SK-N-SH (cell line): ENCODE results near the gene TNFRSF21. TPM values are rescaled to one million over a fixed set of nuclear protein-coding genes. Genes with fewer than 3 reads are reported as not detected.

ENCODE experiments used
- CTCF ChIA-PET: fragments of 300-600, 350-600 bp; formaldehyde crosslinking; extraction: SDS; loops from one replicate; lab custom pipeline; 2021; lab: Yijun Ruan, JAX
- POLR2A ChIA-PET: fragments of 350-600 bp; sonication (Branson Sonifier 250); formaldehyde crosslinking; extraction: SDS; loops from one replicate; lab custom pipeline; 2020; ENCODE audit warnings: antibody characterized with exemption, inconsistent platforms; lab: Yijun Ruan, JAX
- DNase-seq: peaks from one replicate; pipeline ENCODE4 v3.0.0; 2012
- H2AFZ ChIP-seq: fragments of 200-600 bp; sonication (generic); 2 replicates; pipeline ENCODE4 v1.8.1; 2016; ENCODE audit warnings: antibody characterized with exemption, mild to moderate bottlenecking, low read depth
- H3F3A ChIP-seq: fragments of 200-600 bp; sonication (generic); replicated peaks from 2 replicates; pipeline ENCODE3; 2016; ENCODE audit warnings: antibody characterized with exemption, mild to moderate bottlenecking; ENCODE audit not compliant: insufficient read depth
- H3K27ac ChIP-seq, 2 experiments: fragments of 200-500 bp in 1 of 2; fragments of 200-600 bp in 1 of 2; sonication (Bioruptor generic) in 1 of 2; sonication (generic), shearing (Covaris generic) in 1 of 2; 2 replicates each; pipeline versions ENCODE4 v1.5.1 to v1.6.1; 2014 to 2016; ENCODE audit warnings: low read depth in 2 of 2, inconsistent platforms in 1 of 2, low read length in 1 of 2, mild to moderate bottlenecking in 1 of 2, mixed read lengths in 1 of 2
- H3K27me3 ChIP-seq: fragments of 200-600 bp; sonication (generic), shearing (Covaris generic); 2 replicates; pipeline ENCODE4 v1.6.1; 2016; ENCODE audit warnings: mixed run types; ENCODE audit not compliant: insufficient read depth
- H3K36me3 ChIP-seq, 2 experiments: fragments of 200-500 bp in 1 of 2; fragments of 200-600 bp in 1 of 2; sonication (Bioruptor generic) in 1 of 2; sonication (generic) in 1 of 2; replicated peaks in 1 of 2; 2 replicates each; pipeline versions ENCODE3 to v1.5.1; 2014 to 2016; ENCODE audit warnings: low read length in 1 of 2, mild to moderate bottlenecking in 1 of 2; ENCODE audit not compliant: insufficient read depth in 2 of 2, control insufficient read depth in 1 of 2
- H3K4me1 ChIP-seq, 2 experiments: fragments of 200-500 bp in 1 of 2; fragments of 200-600 bp in 1 of 2; sonication (Bioruptor generic) in 1 of 2; sonication (generic), shearing (Covaris generic) in 1 of 2; 2 replicates each; pipeline versions ENCODE4 v1.5.1 to v1.6.1; 2014 to 2016; ENCODE audit warnings: low read depth in 1 of 2, low read length in 1 of 2, mixed run types in 1 of 2; ENCODE audit not compliant: insufficient read depth in 2 of 2, control insufficient read depth in 1 of 2
- H3K4me2 ChIP-seq: fragments of 200-600 bp; sonication (generic), shearing (Covaris generic); 2 replicates; pipeline ENCODE4 v1.6.1; 2017; ENCODE audit warnings: mixed run types
- H3K4me3 ChIP-seq, 2 experiments: fragments of 200-500 bp in 1 of 2; fragments of 200-600 bp in 1 of 2; sonication (Bioruptor generic) in 1 of 2; sonication (generic), shearing (Covaris generic) in 1 of 2; 2 replicates each; pipeline versions ENCODE4 v1.5.1 to v1.8.1; 2014 to 2016; ENCODE audit warnings: low read depth in 2 of 2, inconsistent platforms in 1 of 2, low read length in 1 of 2, mild to moderate bottlenecking in 1 of 2, mixed read lengths in 1 of 2, moderate library complexity in 1 of 2
- H3K79me2 ChIP-seq: fragments of 200-600 bp; sonication (generic); 2 replicates; pipeline ENCODE4 v1.8.1; 2017; ENCODE audit warnings: mild to moderate bottlenecking; ENCODE audit not compliant: insufficient read depth
- H3K9ac ChIP-seq: fragments of 200-600 bp; sonication (generic); 2 replicates; pipeline ENCODE4 v1.6.1; 2017; ENCODE audit warnings: mixed run types
- H3K9me2 ChIP-seq: fragments of 200-600 bp; sonication (generic); 2 replicates; pipeline ENCODE4 v1.6.1; 2017; ENCODE audit warnings: mixed run types
- H3K9me3 ChIP-seq: fragments of 200-600 bp; sonication (generic); 2 replicates; pipeline ENCODE4 v1.6.1; 2017; ENCODE audit warnings: mixed run types, mild to moderate bottlenecking, moderate library complexity
- H4K20me1 ChIP-seq: fragments of 200-600 bp; sonication (generic); 2 replicates; pipeline ENCODE4 v1.6.1; 2017; ENCODE audit warnings: mild to moderate bottlenecking, mixed run types; ENCODE audit not compliant: insufficient read depth
- CTCF ChIP-seq: fragments of 200-600 bp; sonication (generic); IDR thresholded peaks from 2 replicates; pipeline ENCODE4 v1.6.1; 2017; ENCODE audit warnings: antibody characterized with exemption, mild to moderate bottlenecking, moderate library complexity
- EP300 ChIP-seq, 2 experiments: IDR thresholded peaks; 2 replicates each; pipeline versions ENCODE4 v1.4.0 to v1.6.1; 2012; ENCODE audit warnings: borderline replicate concordance in 1 of 2, low read depth in 1 of 2, low read length in 1 of 2
- EZH2phosphoT487 ChIP-seq: fragments of 200-600 bp; sonication (generic); IDR thresholded peaks from 2 replicates; pipeline ENCODE4 v1.6.1; 2017; ENCODE audit warnings: low read depth, mixed run types, mild to moderate bottlenecking, antibody characterized with exemption, moderate library complexity, borderline replicate concordance
- FOXJ3 ChIP-seq: sonication (generic); formaldehyde crosslinking; IDR thresholded peaks from 2 replicates; pipeline ENCODE4 v1.5.1; 2020; ENCODE audit warnings: mild to moderate bottlenecking, missing genetic modification reagents
- GABPA ChIP-seq: IDR thresholded peaks from 2 replicates; pipeline ENCODE4 v1.4.0; 2012; ENCODE audit warnings: low read depth, mild to moderate bottlenecking
- IRF3 ChIP-seq: fragments of 150-350 bp; IDR thresholded peaks from 2 replicates; pipeline ENCODE4 v1.6.1; 2016; ENCODE audit warnings: mild to moderate bottlenecking, low read depth, low read length
- JUND ChIP-seq: IDR thresholded peaks from 2 replicates; pipeline ENCODE4 v1.4.0; 2012
- MEF2A ChIP-seq: IDR thresholded peaks from 2 replicates; pipeline ENCODE4 v1.4.0; 2012; ENCODE audit warnings: low read depth, borderline replicate concordance
- NFIC ChIP-seq: IDR thresholded peaks from 2 replicates; pipeline ENCODE4 v1.4.0; 2012; ENCODE audit warnings: borderline replicate concordance
- NRF1 ChIP-seq: IDR thresholded peaks from 2 replicates; pipeline ENCODE4 v1.6.1; 2012; ENCODE audit warnings: low read depth, mild to moderate bottlenecking, low read length
- POLR2AphosphoS5 ChIP-seq: IDR thresholded peaks from 2 replicates; pipeline ENCODE4 v1.6.1; 2012; ENCODE audit warnings: low read depth, low read length
- REST ChIP-seq: IDR thresholded peaks from 2 replicates; pipeline ENCODE4 v1.6.1; 2012; ENCODE audit warnings: mild to moderate bottlenecking, low read depth, low read length, moderate library complexity
- RFX5 ChIP-seq: IDR thresholded peaks from 2 replicates; pipeline ENCODE4 v1.6.1; 2012; ENCODE audit warnings: mild to moderate bottlenecking, improper control_type of control experiment, low read length
- SMC3 ChIP-seq: IDR thresholded peaks from 2 replicates; pipeline ENCODE4 v1.6.1; 2012; ENCODE audit warnings: low read depth, low read length, improper control_type of control experiment
- TAF1 ChIP-seq: IDR thresholded peaks from 2 replicates; pipeline ENCODE4 v1.6.1; 2012; ENCODE audit warnings: low read depth, mild to moderate bottlenecking, low read length, moderate library complexity, borderline replicate concordance
- TEAD4 ChIP-seq: IDR thresholded peaks from 2 replicates; pipeline ENCODE4 v1.4.0; 2012; ENCODE audit warnings: mild to moderate bottlenecking, borderline replicate concordance; ENCODE audit not compliant: insufficient read depth
- YY1 ChIP-seq: IDR thresholded peaks from 2 replicates; pipeline ENCODE4 v1.4.0; 2012; ENCODE audit warnings: low read depth, mild to moderate bottlenecking
- WGBS: methylation state at CpG from one replicate; pipeline ENCODE4 v1.1.6; 2017; ENCODE audit warnings: low lambda C conversion rate; 5-methylcytosine and 5-hydroxymethylcytosine counted together
- polyA plus RNA-seq, 3 experiments: library from polyadenylated mRNA; depleted of rRNA; stranded (reverse); fragments of >200 nt; gene quantifications; 2 replicates each; pipeline ENCODE4 v1.2.3, GENCODE V29; 2012

Gene TNFRSF21
- polyA plus RNA-seq, 1 of the 3 experiments (the other 2 are of a cell fraction), result 9.2 TPM

GRCh38 chr6:47323887-47324286, 14.2 kb upstream of the TNFRSF21 start:
- Histone ChIP-seq H4K20me1 (no peaks in the 10 kb centered on the region), H3K9ac (no peak overlapping the region), H3K4me3 (no peak overlapping the region), H3K4me2 (no peak overlapping the region), H3K27me3 (no peaks in the 10 kb centered on the region), H3K4me1 (no peaks in the 10 kb centered on the region), H3K9me3 (no peaks in the 10 kb centered on the region), H2AFZ (no peak overlapping the region), H3F3A (no peaks in the 10 kb centered on the region), H3K27ac (no peak overlapping the region), H3K9me2 (no peaks in the 10 kb centered on the region), H3K36me3 (no peaks in the 10 kb centered on the region), H3K79me2 (no peaks in the 10 kb centered on the region)
- 0% methylated on average over 1 of the region's 1 CpG for WGBS
- ChIA-PET POLR2A (no interaction called here), CTCF (interaction anchor here (0.7 to 1.3 kb wide), 3 partner anchors 11 to 226 kb away, joined by 3 to 7 read pairs (median 4); partner anchors contain the start of gene TNFRSF21)
- TF ChIP-seq YY1, result no peak
- no peak for TF ChIP-seq RFX5
- no peak for TF ChIP-seq JUND
- TF ChIP-seq MEF2A, result no peak
- no peak for TF ChIP-seq CTCF
- TF ChIP-seq GABPA, result no peak
- TF ChIP-seq IRF3, result no peak
- no peak for TF ChIP-seq NFIC
- TF ChIP-seq FOXJ3 (CRISPR knock-in tag), result no peak
- TF ChIP-seq EP300 (IDR thresholded peaks at IDR 0.05; ENCODE audit: borderline replicate concordance in 1 of 2, low read depth in 1 of 2, low read length in 1 of 2), result no peak
- no peak for TF ChIP-seq POLR2AphosphoS5
- no peak for TF ChIP-seq TEAD4
- no peak for TF ChIP-seq REST
- no peak for TF ChIP-seq NRF1
- TF ChIP-seq EZH2phosphoT487, result no peak
- no peak for TF ChIP-seq TAF1
- TF ChIP-seq SMC3, result no peak
- DNase-seq, result no peak
